Endothelial cell (in vitro differentiated cells): ENCODE measurements around the gene CD63. TPM values are rescaled to one million over a fixed set of nuclear protein-coding genes. Genes with fewer than 3 reads are reported as not detected.

Experiments
- DNase-seq: peaks from one replicate; pipeline ENCODE4 v3.0.0; 2021; ENCODE audit warnings: low spot score
- H3K27ac Mint-ChIP-seq: one replicate; pipeline ENCODE4 v1.8.0; 2021; ENCODE audit warnings: mixed read lengths, inconsistent platforms; ENCODE audit not compliant: unreplicated experiment
- H3K27me3 Mint-ChIP-seq: one replicate; pipeline ENCODE4 v1.8.0; 2021; ENCODE audit warnings: mild to moderate bottlenecking, moderate library complexity, mixed read lengths, inconsistent platforms; ENCODE audit not compliant: unreplicated experiment
- H3K36me3 Mint-ChIP-seq: one replicate; pipeline ENCODE4 v1.8.0; 2021; ENCODE audit warnings: mild to moderate bottlenecking, low read depth, mixed read lengths, inconsistent platforms; ENCODE audit not compliant: unreplicated experiment
- H3K4me1 Mint-ChIP-seq: one replicate; pipeline ENCODE4 v1.8.0; 2021; ENCODE audit warnings: mild to moderate bottlenecking, mixed read lengths, inconsistent platforms; ENCODE audit not compliant: unreplicated experiment
- H3K4me3 Mint-ChIP-seq: one replicate; pipeline ENCODE4 v1.8.0; 2021; ENCODE audit warnings: mild to moderate bottlenecking, mixed read lengths, inconsistent platforms; ENCODE audit not compliant: unreplicated experiment
- H3K9me3 Mint-ChIP-seq: one replicate; pipeline ENCODE4 v1.8.0; 2021; ENCODE audit warnings: mixed read lengths, inconsistent platforms; ENCODE audit not compliant: unreplicated experiment
- CTCF ChIP-seq: fragments of 200-600 bp; sonication (generic); IDR thresholded peaks from one replicate; pipeline ENCODE4 v1.5.0; 2021; ENCODE audit warnings: antibody characterized with exemption; ENCODE audit not compliant: unreplicated experiment
- total RNA-seq: library from RNA; stranded (reverse); fragmentation: NEBNext Ultra II Directional; extraction: Animal tissue kit (Norgen Biotek cat#: 25700); gene quantifications from one replicate; pipeline ENCODE4 v1.2.1, GENCODE V29; 2021; ENCODE audit not compliant: unreplicated experiment

The CD63 gene
- total RNA-seq, 1 donor from 2014 or later: 1,134 TPM

DNA sequence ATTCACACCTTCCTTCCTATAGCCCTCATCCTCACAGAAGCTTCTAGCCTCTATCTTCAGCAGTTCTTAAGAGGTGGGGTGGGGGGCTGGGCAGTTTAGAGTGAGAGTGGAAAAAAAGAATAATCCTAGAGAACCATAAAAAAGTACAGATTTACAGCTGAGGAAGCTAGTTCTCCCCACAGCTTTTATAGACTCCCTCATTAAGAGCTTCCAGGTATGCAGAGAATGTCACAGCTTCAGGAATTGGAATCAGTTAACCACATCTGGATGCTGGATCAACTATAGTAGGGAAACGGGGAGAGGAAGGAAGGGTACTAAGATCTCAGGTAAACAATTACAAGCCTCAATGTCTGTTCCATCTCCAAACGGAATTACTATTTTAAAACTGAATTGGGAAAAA, 26.4 kb upstream of the CD63 start:
- no peaks in the 10 kb centered on the region for H3K9me3 Mint-ChIP-seq
- DNase-seq: no peak
- H3K4me3 Mint-ChIP-seq: no peak overlapping the region
- peaks cover 8% of the 10 kb centered on the region for H3K4me1 Mint-ChIP-seq
- no peak for TF ChIP-seq CTCF
- no peak overlapping the region for H3K27ac Mint-ChIP-seq
- peaks cover 49% of the 10 kb centered on the region for H3K36me3 Mint-ChIP-seq
- H3K27me3 Mint-ChIP-seq: peaks cover 2% of the 10 kb centered on the region

- DNase-seq: no peak
- peaks cover 23% of the 10 kb centered on the region for H3K4me1 Mint-ChIP-seq
- peaks cover 29% of the 10 kb centered on the region for H3K36me3 Mint-ChIP-seq
- H3K27me3 Mint-ChIP-seq: peaks cover 10% of the 10 kb centered on the region
- no peaks in the 10 kb centered on the region for H3K9me3 Mint-ChIP-seq
- no peak overlapping the region for H3K27ac Mint-ChIP-seq
- no peak for TF ChIP-seq CTCF
- no peak overlapping the region for H3K4me3 Mint-ChIP-seq
Measured at GRCh38 chr12:55748230-55748993, 19.6 kb upstream of the CD63 start.

DNA sequence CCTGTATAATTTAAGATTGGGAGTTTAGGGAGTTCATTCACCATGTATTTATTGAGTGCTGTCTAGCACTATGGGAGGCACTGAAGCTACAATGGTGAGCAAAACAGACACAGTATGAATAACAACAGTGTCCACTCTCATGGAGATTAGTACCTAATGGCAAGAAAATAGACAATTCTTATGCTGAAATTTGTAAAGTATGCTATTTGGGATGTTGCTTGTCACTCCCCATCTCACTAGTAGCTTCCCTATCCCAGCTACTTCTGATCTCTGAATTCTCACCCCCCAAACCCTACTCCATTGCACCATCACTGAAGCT, 18.1 kb upstream of the CD63 start:
- H3K4me1 Mint-ChIP-seq: peaks cover 27% of the 10 kb centered on the region
- H3K27ac Mint-ChIP-seq: no peak overlapping the region
- no peak overlapping the region for H3K4me3 Mint-ChIP-seq

GRCh38 chr12:55746174-55746912, 17.5 kb upstream of the CD63 start:
- TF ChIP-seq CTCF: no peak
- peaks cover 18% of the 10 kb centered on the region for H3K36me3 Mint-ChIP-seq
- DNase-seq: no peak
- no peaks in the 10 kb centered on the region for H3K9me3 Mint-ChIP-seq
- H3K27me3 Mint-ChIP-seq: peaks cover 13% of the 10 kb centered on the region
- peak overlapping the region; percentile 87 for H3K4me3 Mint-ChIP-seq
- H3K27ac Mint-ChIP-seq: peak overlapping the region; percentile 77
- H3K4me1 Mint-ChIP-seq: peaks cover 27% of the 10 kb centered on the region

More for the DNA sequence above, 18.1 kb upstream of the CD63 start:
- Mint-ChIP-seq H3K27me3 (peaks cover 13% of the 10 kb centered on the region), H3K36me3 (peaks cover 20% of the 10 kb centered on the region), H3K9me3 (no peaks in the 10 kb centered on the region)
- no peak for DNase-seq
- no peak for TF ChIP-seq CTCF
